AG09309 (cell line): ENCODE data around the gene NHERF2.

Source experiments
- DNase-seq: peaks from one replicate; pipeline ENCODE4 v3.0.0-alpha.2; 2010; ENCODE audit warnings: low read depth
- H3K4me3 ChIP-seq: 2 replicates; pipeline ENCODE4 v1.5.1; 2011; ENCODE audit warnings: mild to moderate bottlenecking, low read depth, low read length, moderate library complexity; ENCODE audit not compliant: control insufficient read depth
- TF ChIP-seq, protein P1 (sequence below): IDR thresholded peaks from 2 replicates; pipeline ENCODE4 v1.5.1; 2011; ENCODE audit warnings: mild to moderate bottlenecking, low read depth, low read length, inconsistent platforms; ENCODE audit not compliant: insufficient read depth, control insufficient read depth; ENCODE audit errors: missing control alignments

The NHERF2 gene

DNA sequence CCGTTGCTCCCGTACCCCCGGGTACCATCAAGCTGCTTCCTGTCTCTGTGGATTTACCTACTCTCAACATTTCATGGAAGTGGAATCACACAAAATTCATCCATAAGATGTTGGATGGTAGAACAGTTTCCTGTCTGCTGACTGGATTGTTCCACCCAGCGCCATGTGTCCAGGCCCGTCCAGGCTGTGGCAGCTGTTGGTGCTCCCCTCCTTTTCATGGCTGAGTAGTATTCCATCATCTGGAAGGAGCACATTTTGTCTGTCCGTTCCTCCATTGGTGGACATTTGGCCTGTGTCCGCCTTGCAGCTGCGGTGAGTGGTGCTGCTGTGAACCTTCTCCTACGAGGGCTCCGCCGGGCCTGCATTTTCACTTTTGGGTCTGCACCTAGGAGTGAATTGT is 39.4 kb downstream of the NHERF2 start:
- TF ChIP-seq, protein P1, sequence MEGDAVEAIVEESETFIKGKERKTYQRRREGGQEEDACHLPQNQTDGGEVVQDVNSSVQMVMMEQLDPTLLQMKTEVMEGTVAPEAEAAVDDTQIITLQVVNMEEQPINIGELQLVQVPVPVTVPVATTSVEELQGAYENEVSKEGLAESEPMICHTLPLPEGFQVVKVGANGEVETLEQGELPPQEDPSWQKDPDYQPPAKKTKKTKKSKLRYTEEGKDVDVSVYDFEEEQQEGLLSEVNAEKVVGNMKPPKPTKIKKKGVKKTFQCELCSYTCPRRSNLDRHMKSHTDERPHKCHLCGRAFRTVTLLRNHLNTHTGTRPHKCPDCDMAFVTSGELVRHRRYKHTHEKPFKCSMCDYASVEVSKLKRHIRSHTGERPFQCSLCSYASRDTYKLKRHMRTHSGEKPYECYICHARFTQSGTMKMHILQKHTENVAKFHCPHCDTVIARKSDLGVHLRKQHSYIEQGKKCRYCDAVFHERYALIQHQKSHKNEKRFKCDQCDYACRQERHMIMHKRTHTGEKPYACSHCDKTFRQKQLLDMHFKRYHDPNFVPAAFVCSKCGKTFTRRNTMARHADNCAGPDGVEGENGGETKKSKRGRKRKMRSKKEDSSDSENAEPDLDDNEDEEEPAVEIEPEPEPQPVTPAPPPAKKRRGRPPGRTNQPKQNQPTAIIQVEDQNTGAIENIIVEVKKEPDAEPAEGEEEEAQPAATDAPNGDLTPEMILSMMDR, result no peak
- no peak overlapping the region for H3K4me3 ChIP-seq
- DNase-seq, result no peak

DNA sequence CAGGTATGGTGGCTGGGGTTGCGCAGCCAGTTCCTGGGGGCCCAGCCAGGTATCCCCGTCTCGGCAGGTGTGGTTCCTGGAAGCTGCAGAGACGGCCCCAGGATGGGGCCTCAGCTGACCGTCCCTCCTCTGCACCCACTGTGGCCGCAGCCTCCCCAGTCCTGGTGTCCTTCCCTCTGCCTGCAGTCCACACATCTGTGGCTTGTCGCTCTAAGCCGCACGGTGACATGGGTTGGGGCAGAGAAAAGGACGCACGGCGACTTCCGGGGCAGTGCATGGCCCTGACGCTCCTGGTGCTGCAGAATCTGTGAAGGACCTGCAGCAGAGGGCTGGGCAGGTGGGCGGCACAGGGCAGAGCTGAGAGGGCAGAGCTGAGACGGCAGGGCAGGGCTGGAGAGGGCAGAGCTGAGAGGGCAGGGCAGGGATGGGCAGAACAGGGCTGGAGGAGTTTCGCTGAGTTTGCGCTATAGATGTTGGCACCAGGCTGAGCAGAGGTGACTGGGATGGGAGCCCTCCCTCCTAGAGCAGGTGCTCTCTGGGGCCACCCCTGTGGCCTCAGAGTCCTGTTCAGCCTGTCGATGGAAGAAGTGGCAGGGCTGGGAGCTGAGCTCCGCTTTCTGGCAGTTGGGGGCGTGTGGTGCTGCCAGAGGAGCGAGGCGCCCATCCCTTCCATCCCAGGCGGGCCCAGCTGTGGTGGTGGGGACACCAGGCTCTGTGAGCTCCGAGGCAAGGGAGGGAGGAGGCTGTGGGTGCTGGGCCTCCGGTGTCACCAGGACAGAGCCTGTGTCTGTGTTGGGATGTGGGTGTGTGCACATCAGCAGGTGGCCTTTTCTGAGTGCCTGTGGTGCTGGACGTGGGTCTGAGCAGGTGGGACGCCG is 44.1 kb downstream of the NHERF2 start:
- no peak for DNase-seq
- no peak overlapping the region for H3K4me3 ChIP-seq
- TF ChIP-seq, protein P1, result no peak

DNA sequence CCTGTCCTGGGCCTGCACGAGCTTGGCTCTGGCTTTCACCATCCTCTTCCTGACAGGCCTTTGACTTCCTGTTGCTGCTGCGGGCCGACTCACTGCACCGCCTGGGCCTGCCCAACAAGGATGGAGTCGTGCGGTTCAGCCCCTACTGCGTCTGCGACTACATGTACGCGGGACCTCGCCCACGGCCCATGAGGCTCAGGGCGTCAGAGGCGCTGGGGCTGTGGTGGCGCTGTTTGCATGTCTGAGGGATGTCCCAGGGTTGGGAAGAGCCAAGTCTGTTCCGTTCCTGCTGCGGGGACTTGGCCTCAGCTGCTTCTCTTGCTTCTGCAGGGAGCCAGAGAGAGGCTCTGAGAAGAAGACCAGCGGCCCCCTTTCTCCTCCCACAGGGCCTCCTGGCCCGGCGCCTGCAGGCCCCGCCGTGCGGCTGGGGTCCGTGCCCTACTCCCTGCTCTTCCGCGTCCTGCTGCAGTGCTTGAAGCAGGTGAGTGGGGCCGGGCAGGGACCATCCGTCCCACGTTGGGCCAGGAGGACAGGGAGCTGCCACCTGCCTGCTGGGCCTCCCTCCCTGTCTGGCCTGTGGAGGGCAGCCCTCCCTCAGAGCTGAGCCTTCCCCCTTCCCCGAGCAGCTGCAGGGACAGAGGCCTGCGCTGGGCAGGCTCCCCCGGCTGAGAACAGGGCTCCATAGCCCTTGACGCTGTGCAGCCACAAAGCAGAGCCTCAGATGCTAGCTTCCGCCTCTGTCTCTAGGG is 44.9 kb downstream of the NHERF2 start:
- no peak overlapping the region for H3K4me3 ChIP-seq
- DNase-seq, result no peak
- TF ChIP-seq, protein P1, result no peak

DNA sequence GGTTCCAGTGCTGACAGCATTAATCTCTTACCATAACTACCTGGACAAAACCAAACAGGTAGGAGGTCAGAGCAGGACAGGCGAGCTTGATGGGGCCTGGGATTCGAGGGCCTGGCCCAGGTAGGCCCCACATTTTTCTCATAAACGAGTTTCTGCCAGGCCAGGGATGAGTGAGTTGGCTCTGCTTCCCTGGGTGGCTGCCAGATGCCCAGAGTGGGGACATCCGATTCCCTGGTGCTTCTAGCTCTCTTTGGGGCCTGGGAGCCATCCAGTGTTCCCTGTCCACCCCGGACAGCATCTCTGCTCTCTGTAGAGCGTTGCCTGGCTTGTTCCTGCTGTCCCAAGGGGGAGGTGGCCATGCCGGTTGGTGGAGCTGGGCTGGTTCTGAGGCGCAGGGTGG is 46.2 kb downstream of the NHERF2 start:
- no peak overlapping the region for H3K4me3 ChIP-seq
- DNase-seq, result no peak
- TF ChIP-seq, protein P1, result no peak

DNA sequence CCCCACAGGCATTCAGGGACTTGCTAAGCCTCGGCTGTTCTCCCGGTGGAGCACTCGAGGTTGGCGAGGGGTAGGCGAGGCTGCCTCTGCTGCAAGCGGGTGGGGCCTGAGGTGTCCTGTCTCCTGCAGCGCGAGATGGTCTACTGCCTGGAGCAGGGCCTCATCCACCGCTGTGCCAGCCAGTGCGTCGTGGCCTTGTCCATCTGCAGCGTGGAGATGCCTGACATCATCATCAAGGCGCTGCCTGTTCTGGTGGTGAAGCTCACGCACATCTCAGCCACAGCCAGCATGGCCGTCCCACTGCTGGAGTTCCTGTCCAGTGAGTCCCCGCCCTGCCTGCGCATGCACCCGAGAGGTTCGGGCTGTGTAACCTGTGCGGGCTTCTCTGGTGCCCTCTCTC is 47.4 kb downstream of the NHERF2 start:
- TF ChIP-seq, protein P1, result no peak
- H3K4me3 ChIP-seq, result no peak overlapping the region
- no peak for DNase-seq

DNA sequence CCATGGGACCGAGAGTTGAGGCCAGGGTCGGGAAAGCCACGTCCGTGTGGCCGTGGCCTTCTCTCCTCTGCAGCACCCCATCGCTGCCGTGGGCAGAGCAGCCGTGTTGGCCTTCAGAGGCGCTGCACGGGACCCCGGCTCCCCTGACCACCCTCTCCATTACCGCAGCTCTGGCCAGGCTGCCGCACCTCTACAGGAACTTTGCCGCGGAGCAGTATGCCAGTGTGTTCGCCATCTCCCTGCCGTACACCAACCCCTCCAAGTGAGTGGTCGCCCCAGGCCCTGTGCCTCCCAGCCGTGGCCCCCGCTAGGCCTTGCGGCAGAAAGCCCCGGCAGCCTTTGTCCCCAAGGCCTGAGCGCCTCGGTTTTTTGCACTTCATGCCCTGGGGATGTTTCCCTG is 48.9 kb downstream of the NHERF2 start:
- H3K4me3 ChIP-seq, result no peak overlapping the region
- DNase-seq, result no peak
- TF ChIP-seq, protein P1, result no peak
